ENCODE data around the gene VEGFA. TPM values are rescaled to one million over a fixed set of nuclear protein-coding genes. Genes with fewer than 3 reads are reported as not detected.
A peak's percentile ranks its signal among the peaks of the same experiment; 100 is the strongest.

The VEGFA gene
- total RNA-seq, 1 donor from 2014 or later: 120 TPM

DNA sequence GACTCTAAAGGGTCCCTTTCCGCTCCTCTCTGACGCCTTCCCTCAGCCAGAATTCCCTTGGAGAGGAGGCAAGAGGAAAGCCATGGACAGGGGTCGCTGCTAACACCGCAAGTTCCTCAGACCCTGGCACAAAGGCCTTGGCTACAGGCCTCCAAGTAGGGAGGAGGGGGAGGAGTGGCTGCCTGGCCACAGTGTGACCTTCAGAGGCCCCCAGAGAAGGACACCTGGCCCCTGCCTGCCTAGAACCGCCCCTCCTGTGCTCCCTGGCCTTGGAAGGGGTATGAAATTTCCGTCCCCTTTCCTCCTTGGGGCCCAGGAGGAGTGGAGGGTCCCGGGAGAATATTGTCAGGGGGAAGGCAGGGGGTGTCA is 2.7 kb downstream of the VEGFA start:
- DNase-seq (ENCODE audit: low read depth): no peak
- H3K4me3 ChIP-seq (ENCODE audit: low read depth, low read length): peak overlapping the region; percentile 62
- TF ChIP-seq, protein P1, sequence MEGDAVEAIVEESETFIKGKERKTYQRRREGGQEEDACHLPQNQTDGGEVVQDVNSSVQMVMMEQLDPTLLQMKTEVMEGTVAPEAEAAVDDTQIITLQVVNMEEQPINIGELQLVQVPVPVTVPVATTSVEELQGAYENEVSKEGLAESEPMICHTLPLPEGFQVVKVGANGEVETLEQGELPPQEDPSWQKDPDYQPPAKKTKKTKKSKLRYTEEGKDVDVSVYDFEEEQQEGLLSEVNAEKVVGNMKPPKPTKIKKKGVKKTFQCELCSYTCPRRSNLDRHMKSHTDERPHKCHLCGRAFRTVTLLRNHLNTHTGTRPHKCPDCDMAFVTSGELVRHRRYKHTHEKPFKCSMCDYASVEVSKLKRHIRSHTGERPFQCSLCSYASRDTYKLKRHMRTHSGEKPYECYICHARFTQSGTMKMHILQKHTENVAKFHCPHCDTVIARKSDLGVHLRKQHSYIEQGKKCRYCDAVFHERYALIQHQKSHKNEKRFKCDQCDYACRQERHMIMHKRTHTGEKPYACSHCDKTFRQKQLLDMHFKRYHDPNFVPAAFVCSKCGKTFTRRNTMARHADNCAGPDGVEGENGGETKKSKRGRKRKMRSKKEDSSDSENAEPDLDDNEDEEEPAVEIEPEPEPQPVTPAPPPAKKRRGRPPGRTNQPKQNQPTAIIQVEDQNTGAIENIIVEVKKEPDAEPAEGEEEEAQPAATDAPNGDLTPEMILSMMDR (conservative IDR thresholded peaks at IDR 0.05; ENCODE audit: low read depth, low read length): no peak

DNA sequence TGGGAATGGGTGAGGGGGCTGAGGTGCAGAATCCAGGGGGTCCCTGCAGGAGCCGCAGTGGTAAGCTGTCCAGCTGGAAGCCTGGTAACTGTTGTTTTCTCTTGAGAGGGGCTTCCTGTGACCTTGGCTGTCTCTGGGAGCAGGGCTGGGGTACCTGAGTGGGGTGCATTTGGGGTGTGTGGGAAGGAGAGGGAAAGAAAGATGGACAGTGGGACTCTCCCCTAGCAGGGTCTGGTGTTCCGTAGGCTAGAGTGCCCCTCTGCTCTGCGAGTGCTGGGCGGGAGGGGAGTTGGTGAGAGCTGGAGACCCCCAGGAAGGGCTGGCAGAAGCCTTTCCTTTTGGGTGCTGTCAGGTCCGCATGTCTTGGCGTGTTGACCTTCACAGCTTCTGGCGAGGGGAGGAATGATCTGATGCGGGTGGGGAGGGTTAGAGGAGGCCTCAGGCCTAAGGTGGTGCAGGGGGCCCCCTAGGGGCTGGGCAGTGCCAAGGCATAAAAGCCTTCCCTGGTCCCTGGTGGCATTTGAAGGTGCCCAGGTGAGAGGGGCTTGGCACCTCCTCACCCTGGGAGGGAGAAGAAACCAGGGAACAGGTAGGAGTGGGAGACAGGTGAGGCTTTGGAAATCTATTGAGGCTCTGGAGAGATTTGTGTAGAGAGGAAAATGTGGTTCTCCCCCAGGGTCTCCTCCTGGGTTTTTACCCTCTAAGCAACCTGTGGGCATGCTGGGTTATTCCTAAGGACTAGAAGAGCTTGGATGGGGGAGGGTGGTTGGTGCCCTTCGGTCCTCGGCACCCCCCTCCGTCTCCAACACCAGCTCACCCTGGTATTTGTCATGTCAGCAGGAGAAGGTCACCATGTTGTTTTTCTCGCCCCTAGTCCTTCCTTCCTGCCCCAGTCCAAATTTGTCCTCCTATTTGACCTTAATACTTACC is 3.3 kb downstream of the VEGFA start:
- no peak for DNase-seq (ENCODE audit: low read depth)
- TF ChIP-seq, protein P1 (conservative IDR thresholded peaks at IDR 0.05; ENCODE audit: low read depth, low read length): peak; percentile 90
- H3K4me3 ChIP-seq (ENCODE audit: low read depth, low read length): peak overlapping the region; percentile 62

DNA sequence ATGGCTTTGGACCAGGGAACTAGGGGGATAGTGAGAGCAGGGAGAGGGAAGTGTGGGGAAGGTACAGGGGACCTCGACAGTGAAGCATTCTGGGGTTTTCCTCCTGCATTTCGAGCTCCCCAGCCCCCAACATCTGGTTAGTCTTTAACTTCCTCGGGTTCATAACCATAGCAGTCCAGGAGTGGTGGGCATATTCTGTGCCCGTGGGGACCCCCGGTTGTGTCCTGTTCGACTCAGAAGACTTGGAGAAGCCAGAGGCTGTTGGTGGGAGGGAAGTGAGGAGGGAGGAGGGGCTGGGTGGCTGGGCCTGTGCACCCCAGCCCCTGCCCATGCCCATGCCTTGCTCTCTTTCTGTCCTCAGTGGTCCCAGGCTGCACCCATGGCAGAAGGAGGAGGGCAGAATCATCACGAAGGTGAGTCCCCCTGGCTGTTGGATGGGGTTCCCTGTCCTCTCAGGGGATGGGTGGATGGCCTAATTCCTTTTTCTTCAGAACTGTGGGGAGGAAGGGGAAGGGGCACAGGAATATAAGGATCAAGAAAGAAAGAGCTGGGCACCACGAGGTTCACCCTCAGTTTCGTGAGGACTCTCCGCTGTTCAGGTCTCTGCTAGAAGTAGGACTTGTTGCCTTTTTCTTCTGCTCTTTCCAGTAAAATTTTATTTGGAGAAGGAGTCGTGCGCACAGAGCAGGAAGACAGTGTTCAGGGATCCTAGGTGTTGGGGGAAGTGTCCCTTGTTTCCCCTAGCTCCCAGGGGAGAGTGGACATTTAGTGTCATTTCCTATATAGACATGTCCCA is 4.2 kb downstream of the VEGFA start:
- H3K4me3 ChIP-seq (ENCODE audit: low read depth, low read length): peak overlapping the region; percentile 62
- no peak for DNase-seq (ENCODE audit: low read depth)
- TF ChIP-seq, protein P1 (conservative IDR thresholded peaks at IDR 0.05; ENCODE audit: low read depth, low read length): no peak

DNA sequence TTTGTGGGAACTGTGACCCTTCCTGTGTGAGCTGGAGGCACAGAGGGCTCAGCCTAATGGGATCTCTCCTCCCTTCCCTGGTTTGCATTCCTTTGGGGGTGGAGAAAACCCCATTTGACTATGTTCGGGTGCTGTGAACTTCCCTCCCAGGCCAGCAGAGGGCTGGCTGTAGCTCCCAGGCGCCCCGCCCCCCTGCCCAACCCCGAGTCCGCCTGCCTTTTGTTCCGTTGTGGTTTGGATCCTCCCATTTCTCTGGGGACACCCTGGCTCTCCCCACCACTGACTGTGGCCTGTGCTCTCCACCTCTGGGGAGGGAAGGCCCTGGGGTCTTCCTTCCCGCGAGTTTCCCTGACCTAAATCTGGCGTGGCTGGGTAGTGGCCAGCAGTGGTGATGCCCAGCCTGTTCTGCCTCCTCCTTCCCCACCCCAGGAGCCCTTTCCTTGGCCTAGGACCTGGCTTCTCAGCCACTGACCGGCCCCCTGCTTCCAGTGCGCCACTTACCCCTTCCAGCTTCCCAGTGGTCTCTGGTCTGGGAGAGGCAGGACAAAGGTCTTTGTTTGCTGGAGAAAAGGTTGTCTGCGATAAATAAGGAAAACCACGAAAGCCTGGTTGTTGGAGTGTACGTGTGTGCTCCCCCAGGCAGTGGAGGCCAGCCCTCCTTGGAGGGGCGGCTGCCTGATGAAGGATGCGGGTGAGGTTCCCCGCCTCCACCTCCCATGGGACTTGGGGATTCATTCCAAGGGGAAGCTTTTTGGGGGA is 4.9 kb downstream of the VEGFA start:
- DNase-seq (ENCODE audit: low read depth): no peak
- TF ChIP-seq, protein P1 (conservative IDR thresholded peaks at IDR 0.05; ENCODE audit: low read depth, low read length): peak; percentile 79
- H3K4me3 ChIP-seq (ENCODE audit: low read depth, low read length): peak overlapping the region; percentile 62

DNA sequence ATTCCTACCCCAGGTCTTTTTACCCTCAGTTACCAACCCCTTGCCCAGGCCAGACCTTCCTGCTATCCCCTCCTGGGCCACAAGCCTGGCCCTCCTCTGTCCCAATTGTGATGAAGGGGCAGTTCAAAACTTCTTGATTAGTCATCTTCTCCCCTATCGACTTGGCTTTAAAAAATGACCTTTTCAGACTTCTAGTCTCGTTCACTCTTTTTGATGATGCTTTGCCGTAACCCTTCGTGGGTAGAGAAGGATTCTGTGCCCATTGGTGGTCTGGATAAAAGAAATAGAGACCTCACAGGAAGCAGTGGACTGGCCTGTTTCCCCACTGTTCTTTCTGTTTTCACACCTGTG is 5.5 kb downstream of the VEGFA start:
- TF ChIP-seq, protein P1 (conservative IDR thresholded peaks at IDR 0.05; ENCODE audit: low read depth, low read length): no peak
- DNase-seq (ENCODE audit: low read depth): no peak
- H3K4me3 ChIP-seq (ENCODE audit: low read depth, low read length): no peak overlapping the region

DNA sequence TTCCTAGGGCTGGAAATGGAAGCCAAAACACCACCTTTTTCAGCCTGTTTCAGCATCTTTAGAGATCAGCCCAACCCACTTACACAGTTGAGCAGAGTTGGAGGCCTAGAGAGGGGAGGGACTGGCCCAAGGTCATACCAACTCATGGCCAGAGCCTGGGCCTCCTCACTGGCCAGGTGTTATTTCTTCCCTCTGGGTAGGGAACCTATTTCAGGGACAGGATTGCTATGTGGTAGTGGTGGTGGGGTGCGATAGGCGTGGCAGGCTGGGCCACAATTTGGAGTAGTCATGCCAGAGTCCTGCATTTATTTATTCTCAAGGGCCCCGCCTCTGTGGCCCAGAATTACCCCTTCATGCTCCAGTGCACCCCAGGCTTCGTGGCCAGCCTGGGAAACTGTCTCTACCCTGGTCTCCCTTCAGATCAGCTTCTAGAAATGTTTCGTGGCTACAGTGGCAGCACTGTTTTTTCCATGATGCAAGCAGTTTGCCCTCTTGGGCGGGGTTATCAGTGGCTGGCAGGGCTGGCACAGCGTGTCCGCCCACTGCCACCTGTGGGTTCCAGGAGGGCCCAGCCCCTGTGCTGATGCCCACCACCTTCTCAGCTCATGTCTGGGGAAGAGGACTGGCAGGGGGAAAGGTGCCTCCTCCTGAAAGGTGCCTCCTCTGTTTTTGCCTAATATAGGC is 6.2 kb downstream of the VEGFA start:
- DNase-seq (ENCODE audit: low read depth): no peak
- TF ChIP-seq, protein P1 (conservative IDR thresholded peaks at IDR 0.05; ENCODE audit: low read depth, low read length): no peak
- H3K4me3 ChIP-seq (ENCODE audit: low read depth, low read length): no peak overlapping the region

All from epithelial cell of proximal tubule (primary cell).